HG02610 (cell line): ENCODE results near the gene CIRBP.

Experiments
- ATAC-seq: cut with Tn5 transposase; IDR thresholded peaks from one replicate; pipeline ENCODE4 v1.9.1; 2021; ENCODE audit warnings: mild to moderate bottlenecking, moderate library complexity; ENCODE audit not compliant: unreplicated experiment

The CIRBP gene

GRCh38 chr19:1269065-1269477 lies at the start of gene CIRBP:
CIRBP (plus strand) TSS chr19:1269332; CDS start chr19:1270934, 1,602 bp downstream.
- ATAC-seq: peak; percentile 53

DNA sequence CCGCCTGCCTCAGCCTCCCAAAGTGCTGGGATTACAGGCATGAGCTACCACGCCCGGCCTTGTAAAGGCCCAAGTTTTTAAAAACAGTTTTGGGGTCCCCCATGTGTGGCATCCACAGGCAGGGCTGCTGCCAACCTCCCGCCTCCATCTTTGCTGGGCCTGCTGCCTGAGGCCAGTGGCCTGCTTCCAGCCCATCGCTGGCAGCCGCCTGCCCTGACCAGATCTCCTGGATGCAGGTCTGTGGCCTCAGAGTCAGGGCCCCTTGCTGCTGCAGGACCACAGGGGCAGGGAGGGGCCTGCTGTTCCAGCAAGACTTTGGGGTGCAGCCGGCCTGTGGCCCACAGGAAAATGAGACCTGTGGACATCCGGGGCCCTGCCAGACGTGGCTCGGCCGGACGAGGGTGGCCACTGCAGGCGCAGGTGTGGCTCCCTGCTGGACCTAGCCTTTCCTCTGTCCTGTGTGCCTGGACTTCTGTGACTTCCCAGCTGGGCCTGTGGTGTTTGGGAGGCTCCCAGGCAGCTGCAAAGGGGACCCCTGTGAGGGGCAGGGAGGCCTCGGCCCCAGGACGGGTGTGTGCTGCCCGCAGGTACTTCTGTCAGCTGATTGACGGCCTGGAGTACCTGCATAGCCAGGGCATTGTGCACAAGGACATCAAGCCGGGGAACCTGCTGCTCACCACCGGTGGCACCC lies 49.2 kb upstream of the CIRBP start:
- no peak for ATAC-seq

DNA sequence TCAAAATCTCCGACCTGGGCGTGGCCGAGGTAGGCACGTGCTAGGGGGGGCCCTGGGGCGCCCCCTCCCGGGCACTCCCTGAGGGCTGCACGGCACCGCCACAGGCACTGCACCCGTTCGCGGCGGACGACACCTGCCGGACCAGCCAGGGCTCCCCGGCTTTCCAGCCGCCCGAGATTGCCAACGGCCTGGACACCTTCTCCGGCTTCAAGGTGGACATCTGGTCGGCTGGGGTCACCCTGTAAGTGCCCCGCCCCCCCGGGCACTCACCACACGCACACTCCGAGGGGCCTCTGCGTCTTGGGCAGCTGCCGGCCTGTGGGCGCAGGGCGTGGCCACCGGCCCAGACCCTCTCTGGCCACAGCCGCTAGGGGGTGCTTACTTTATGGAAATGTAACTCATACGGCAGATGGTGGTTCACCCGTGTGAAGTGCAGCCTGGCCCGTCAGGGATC lies 48.6 kb upstream of the CIRBP start:
- ATAC-seq: no peak

- no peak for ATAC-seq
Observed at GRCh38 chr19:1220976-1221903, 47.9 kb upstream of the CIRBP start.

GRCh38 chr19:1221904-1222255 lies 47.3 kb upstream of the CIRBP start:
- no peak for ATAC-seq

DNA sequence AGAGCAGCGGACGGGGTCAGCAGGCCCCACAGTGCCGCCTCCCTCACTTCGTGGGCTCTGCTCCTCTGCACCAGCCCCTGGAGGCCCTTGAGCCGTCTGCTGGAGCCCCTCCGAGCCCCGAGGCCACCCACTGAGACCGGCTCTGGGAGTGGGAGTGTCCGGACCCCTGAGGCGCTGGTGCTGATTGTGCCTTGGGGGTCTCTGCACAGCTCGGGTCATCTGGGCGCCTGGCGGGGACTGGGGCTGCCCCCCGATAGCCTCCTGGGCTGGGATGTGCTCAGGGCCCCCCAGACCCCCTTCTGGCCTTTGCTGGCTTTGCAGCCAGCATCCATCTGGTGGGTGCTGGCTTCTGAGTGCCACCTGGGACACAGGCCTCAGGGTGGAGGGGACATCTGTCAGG lies 46.7 kb upstream of the CIRBP start:
- no peak for ATAC-seq

DNA sequence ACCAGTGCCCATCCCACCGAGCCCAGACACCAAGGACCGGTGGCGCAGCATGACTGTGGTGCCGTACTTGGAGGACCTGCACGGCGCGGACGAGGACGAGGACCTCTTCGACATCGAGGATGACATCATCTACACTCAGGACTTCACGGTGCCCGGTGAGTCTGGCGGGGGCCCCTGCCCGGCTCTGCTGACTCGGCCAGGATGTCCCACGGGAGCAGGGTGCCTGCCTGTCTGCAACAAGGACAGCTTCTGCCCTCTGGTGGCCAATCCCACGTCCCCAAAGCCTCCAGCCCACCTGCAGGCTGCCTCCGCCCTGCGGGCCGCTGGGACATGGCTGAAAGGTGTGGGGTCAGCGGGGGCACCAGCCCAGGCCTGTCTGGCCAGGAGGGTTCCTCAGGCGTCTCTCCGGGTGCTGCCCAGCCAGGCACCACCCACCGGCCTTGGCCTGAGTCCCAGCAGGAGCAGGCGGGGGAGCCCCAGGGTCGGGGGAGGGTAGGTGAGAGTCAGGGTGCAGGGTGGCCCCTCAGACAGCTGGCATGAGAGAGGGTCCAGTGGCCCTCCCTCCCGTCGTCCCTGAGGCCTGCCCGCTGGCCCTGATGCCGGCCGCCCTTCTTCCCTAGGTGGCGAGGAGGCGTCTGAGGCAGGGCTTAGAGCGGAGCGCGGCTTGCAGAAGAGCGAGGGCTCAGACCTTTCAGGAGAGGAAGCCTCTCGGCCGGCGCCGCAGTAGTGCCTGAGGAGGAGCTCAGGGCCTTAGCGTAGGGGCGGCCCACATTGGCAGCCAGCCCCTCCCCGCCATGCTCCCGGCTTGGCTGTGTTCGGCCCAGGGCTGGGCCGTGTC lies 45.9 kb upstream of the CIRBP start:
- no peak for ATAC-seq

DNA sequence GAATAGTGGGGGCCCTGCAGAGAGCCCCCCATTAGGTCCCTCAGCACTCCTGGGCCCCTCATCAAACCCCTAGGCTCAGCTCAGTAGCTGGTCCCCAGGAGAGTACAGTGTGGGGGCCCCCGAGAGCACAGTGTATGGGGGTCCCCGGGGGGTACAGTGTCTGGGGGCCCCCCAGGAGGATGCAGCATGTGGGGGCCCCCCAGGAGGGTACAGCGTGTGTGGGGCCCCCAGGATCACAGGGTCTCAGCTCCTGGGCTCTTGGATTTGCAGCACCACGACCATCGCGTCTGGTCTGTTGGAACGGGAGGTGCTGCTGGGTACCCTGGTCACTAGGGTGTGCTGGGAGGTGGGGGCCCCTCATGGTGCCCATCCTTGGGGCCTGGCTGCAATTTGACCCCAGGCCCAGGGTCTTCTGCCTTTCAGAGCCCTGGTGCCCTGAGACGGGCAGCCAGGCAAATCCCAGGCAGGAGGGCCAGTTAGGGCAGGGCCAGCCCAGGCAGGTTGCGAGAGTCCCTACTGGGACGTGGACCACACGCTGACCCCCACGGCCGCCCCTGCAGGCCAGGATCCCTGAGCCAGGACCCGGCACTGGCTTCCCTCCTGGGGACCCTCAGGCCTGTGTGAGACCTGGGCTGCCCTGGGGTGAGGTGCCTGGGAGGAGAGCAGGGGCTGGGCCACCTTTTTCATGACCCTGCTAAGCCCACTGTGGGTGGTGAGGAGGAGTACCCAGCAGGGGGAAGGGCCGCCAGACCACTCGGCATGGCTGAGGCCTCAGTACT lies 44.9 kb upstream of the CIRBP start:
- no peak for ATAC-seq

- ATAC-seq: no peak
Observed at GRCh38 chr19:1224847-1225246, 44.3 kb upstream of the CIRBP start.

DNA sequence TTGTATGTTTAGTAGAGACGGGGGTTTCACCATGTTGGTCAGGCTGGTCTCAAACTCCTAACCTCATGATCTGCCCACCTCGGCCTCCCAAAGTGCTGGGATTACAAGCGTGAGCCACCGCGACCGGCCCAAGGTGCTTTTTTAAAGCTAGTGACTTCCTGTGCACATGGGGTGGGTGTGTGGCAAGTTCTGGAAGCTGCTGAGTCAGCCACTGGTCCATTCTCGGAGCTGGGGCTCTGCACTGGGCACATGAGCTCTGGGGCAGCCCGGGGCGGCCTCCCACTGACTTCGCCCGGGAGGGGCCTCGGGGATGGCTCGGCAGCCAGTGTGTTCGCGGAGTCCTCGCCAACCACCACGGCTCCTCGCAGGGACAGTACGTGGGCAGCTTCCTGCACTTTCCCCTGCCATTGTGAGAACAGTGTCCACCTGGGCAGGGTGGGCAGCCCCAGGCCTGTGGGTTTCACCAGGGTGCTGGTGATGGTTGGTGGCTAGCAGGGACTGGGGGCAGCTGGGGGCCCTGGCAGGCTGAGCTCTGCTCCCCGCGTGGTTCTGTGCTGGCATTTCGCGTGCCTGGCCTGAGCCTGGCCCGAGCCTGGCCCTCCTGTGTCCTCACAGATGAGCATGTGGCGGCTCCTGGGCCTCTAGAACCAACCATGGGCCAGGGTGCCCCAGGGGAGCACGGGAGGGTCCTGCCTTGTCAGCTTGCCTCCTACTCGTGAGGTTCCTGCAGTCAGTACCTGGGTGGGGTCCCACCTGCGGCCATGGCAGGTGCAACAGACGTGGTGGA lies 43.5 kb upstream of the CIRBP start:
- no peak for ATAC-seq

- no peak for ATAC-seq
Observed at GRCh38 chr19:1226227-1226518, 43.0 kb upstream of the CIRBP start.

GRCh38 chr19:1226522-1227303 lies 42.4 kb upstream of the CIRBP start:
- ATAC-seq: no peak

- ATAC-seq: no peak
Observed at GRCh38 chr19:1227304-1228054, 41.7 kb upstream of the CIRBP start.

- no peak for ATAC-seq
Observed at GRCh38 chr19:1228161-1228957, 40.8 kb upstream of the CIRBP start.

DNA sequence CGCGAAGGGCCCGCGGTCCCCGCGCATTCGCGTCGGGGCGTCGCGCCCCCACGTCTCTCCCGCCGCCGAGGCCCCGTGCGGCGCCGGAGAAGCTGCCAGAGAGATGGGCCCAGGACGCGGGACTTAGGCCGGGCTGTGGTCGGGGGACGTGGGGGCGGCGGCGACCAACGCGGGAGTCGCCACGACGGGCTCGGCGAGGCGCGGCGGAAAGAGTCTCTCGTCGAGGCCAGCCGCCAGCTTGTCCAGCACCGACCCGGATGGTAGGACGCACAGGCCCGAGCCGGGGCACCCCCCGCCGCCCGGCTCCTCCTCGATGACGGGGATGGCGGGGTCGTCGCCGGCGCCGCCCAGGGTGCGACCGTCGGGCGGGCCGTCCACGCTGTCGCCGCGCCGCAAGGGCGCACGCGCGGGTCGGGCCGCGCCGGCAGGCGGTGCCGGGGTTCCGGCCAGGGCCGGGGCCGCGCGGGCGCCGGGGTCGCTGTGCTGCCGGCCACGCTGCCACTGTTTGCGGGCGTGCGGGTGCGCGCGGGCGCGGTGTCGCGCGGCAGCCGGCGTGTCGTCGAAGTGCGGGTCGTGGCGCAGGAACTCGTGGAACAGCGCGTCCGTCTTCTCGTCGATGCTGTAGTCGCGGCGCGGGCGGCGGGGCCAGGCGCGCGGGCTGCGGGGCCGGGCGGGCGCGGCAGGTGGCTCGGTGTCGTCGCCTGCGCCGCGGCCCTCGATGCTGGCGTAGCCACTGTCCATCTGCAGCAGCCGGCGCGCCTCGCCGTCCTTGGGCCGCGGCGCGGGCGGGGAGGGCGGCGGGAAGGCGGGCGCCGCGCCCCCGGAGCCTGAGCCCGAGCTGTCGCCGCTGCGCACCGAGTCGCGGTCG lies 39.8 kb upstream of the CIRBP start:
- no peak for ATAC-seq

GRCh38 chr19:1229924-1230782 lies 39.0 kb upstream of the CIRBP start:
- ATAC-seq: no peak
